ENCODE measurements around the gene PPM1N. TPM values are rescaled to one million over a fixed set of nuclear protein-coding genes. Genes with fewer than 3 reads are reported as not detected.

The PPM1N gene
- total and polyA plus RNA-seq, 9 donors: 0.21 to 1.7 (median 0.89) TPM; not detected in 1

GRCh38 chr19:45485305-45486077 is 12.8 kb upstream of the PPM1N start:
- WGBS, 3 donors: 0% methylated on average over 35 of the region's 35 CpGs
- Histone ChIP-seq H3K4me1 (ENCODE audit: insufficient read depth) (no peaks in the 10 kb centered on the region), H3K27ac (peak overlapping the region; percentile 42 to 67), H3K9me3 (no peaks in the 10 kb centered on the region), H3K4me3 (peak overlapping the region; percentile 56), H3K27me3 (no peaks in the 10 kb centered on the region), H3K36me3 (no peaks in the 10 kb centered on the region)
- TF ChIP-seq CTCF (IDR thresholded peaks at IDR 0.05) (peak; percentile 55 to 89 (median 81)), POLR2A (IDR thresholded peaks at IDR 0.05) (no peak), EP300 (IDR thresholded peaks at IDR 0.05) (no peak)
- intact Hi-C loops (cut with DNase I): loop anchor here in 1 of 4 donors (5.0 kb wide), 1 partner anchor 58 kb away; no protein-coding TSS in a partner anchor
- peak; percentile 96 to 98 (median 97) for DNase-seq

GRCh38 chr19:45488708-45489107 is 9.5 kb upstream of the PPM1N start:
- Histone ChIP-seq H3K9me3 (no peaks in the 10 kb centered on the region), H3K4me1 (ENCODE audit: insufficient read depth) (peaks cover 2% of the 10 kb centered on the region), H3K4me3 (no peak overlapping the region), H3K27ac (no peak overlapping the region), H3K36me3 (no peaks in the 10 kb centered on the region), H3K27me3 (no peaks in the 10 kb centered on the region)
- no peak for TF ChIP-seq CTCF (IDR thresholded peaks at IDR 0.05)
- no peak for TF ChIP-seq POLR2A (IDR thresholded peaks at IDR 0.05)
- TF ChIP-seq EP300 (IDR thresholded peaks at IDR 0.05): no peak
- 83 to 89% (median 84%) methylated on average over 15 of the region's 15 CpGs for WGBS, 3 donors
- peak in 1 of 5 donors; percentile 20 for DNase-seq
- intact Hi-C loops (cut with DNase I): loop anchor here in 1 of 4 donors (5.0 kb wide), 1 partner anchor 61 kb away; no protein-coding TSS in a partner anchor

DNA sequence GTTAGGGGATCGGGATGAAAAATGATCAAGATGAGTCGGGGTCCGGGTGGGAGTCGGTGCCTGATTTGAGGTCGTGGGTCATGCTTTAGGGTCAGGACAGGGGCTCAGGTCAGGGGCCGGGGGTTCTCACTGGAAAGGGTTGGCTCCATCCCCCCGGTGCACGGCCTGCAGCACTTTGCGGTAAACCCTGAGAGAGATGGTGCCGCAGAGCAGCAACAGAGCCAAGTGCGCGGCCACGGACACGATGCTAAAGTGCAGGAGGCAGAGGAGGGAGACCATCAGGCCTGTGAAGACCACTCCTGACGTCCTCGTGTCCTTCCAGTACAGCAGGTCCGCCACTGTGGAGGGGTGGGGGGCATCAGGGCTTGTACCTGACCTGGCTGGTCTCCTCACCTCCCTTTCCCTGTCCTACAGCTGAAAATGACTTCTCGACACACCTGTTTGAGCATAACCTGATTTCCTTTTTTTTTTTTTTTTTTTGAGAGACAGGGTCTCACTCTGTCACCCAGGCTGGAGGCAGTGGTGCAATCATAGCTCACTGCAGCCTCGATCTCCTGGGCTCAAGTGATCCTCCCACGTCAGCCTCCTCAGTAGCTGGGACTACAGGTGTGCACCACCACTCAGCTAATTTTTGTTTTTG is 8.9 kb upstream of the PPM1N start:
- intact Hi-C loops (cut with DNase I): loop anchor here in 1 of 4 donors (5.0 kb wide), 1 partner anchor 62 kb away; no protein-coding TSS in a partner anchor
- DNase-seq: peak in 1 of 5 donors; percentile 19
- Histone ChIP-seq H3K27ac (no peak overlapping the region), H3K4me1 (ENCODE audit: insufficient read depth) (peaks cover 2% of the 10 kb centered on the region), H3K4me3 (no peak overlapping the region), H3K27me3 (no peaks in the 10 kb centered on the region), H3K36me3 (no peaks in the 10 kb centered on the region), H3K9me3 (no peaks in the 10 kb centered on the region)
- 84 to 90% (median 86%) methylated on average over 20 of the region's 20 CpGs for WGBS, 3 donors
- TF ChIP-seq EP300 (IDR thresholded peaks at IDR 0.05) (no peak), CTCF (IDR thresholded peaks at IDR 0.05) (no peak), POLR2A (IDR thresholded peaks at IDR 0.05) (no peak)

DNA sequence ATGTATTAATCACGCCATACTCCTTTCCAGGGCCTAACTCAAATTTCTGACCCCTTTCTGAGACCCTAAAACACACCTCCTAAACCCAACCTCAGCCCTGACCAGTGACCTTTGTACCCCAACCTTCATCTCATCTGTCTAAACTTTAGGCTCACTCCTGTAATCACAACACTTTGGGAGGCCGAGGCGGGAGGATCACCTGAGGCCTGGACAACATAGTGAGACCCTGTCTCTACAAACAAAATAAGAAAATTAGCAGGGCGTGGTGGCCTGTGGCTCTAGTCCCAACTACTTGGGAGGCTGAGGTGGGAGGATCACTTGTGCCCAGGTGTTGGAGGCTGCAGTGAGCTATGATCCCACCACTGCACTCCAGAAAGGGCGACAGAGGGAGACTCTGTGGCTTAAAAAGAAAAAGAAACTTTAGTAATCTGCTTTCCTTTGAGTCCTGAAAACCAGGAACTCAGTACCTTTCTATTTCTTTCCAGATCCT is 6.1 kb upstream of the PPM1N start:
- intact Hi-C loops (cut with DNase I): no loop called here
- no peak for DNase-seq
- no peak overlapping the region for H3K27ac ChIP-seq
- peaks cover 3% of the 10 kb centered on the region for H3K27me3 ChIP-seq
- H3K4me1 ChIP-seq (ENCODE audit: insufficient read depth): peaks cover 8% of the 10 kb centered on the region
- H3K4me3 ChIP-seq: no peak overlapping the region
- TF ChIP-seq POLR2A (IDR thresholded peaks at IDR 0.05) (no peak), CTCF (IDR thresholded peaks at IDR 0.05) (no peak), EP300 (IDR thresholded peaks at IDR 0.05) (no peak)
- 90 to 97% (median 92%) methylated on average over 5 of the region's 5 CpGs for WGBS, 3 donors
- H3K9me3 ChIP-seq: no peaks in the 10 kb centered on the region
- H3K36me3 ChIP-seq: no peaks in the 10 kb centered on the region

Data from ovary (tissue), 9 donors.